ENCODE results near the gene SYNC.
"Not testable (repeated sequence)": the region's sequence is repeated elsewhere in the genome, so short reads cannot be mapped to it uniquely, and the experiment has no call there.

The SYNC gene

DNA sequence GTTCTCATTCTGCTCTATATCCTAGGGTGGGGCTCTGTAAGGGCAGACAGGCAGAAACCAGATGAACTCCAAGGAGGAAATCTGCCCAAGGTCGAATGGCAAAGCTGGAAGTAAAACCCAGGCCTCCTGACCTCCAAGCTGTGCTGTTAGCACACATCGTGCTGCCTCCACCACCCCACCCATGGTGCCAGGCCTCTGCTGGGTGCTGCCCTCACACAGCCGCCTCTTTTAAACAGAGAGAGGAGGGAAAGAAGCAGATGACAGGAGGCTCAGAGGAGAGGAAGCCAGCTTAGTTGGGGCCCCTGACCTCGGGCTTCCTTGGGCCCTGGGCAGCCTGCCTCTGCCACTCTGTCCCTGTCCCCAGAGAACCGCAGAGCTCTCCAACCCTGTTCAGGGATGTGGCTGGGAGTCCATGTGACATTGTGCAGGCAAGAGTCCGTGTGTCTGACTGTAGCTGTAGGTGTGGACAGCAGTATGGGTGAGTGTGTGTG lies 1.1 kb downstream of the SYNC start:
- H3K4me3 ChIP-seq (ENCODE audit: low read depth, low read length) = no peak overlapping the region
- no peak for TF ChIP-seq CTCF (IDR thresholded peaks at IDR 0.05)
- H3K9me3 ChIP-seq (ENCODE audit: control insufficient read depth, low read length) = no peaks in the 10 kb centered on the region
- H3K9ac ChIP-seq = no peak overlapping the region
- H3K79me2 ChIP-seq = no peaks in the 10 kb centered on the region
- H3K27me3 ChIP-seq (ENCODE audit: control insufficient read depth, insufficient read depth, low read length) = no peaks in the 10 kb centered on the region
- peak overlapping the region; percentile 29 for H3K27ac ChIP-seq
- peak overlapping the region; percentile 66 for H2AFZ ChIP-seq
- peak overlapping the region; percentile 88 for H3K4me2 ChIP-seq (ENCODE audit: low read length)
- H3K4me1 ChIP-seq = peaks cover 2% of the 10 kb centered on the region
- H3K36me3 ChIP-seq (ENCODE audit: control insufficient read depth, insufficient read depth, low read length) = no peaks in the 10 kb centered on the region

GRCh38 chr1:32696996-32697395 lies 5.6 kb downstream of the SYNC start:
- H3K27ac ChIP-seq; H3K4me2 ChIP-seq (ENCODE audit: low read length); H3K27me3 ChIP-seq (ENCODE audit: control insufficient read depth, insufficient read depth, low read length); H3K4me1 ChIP-seq; H3K4me3 ChIP-seq (ENCODE audit: low read depth, low read length); H3K36me3 ChIP-seq (ENCODE audit: control insufficient read depth, insufficient read depth, low read length); H3K9me3 ChIP-seq (ENCODE audit: control insufficient read depth, low read length); H2AFZ ChIP-seq; H3K79me2 ChIP-seq; H3K9ac ChIP-seq: not testable (repeated sequence)

DNA sequence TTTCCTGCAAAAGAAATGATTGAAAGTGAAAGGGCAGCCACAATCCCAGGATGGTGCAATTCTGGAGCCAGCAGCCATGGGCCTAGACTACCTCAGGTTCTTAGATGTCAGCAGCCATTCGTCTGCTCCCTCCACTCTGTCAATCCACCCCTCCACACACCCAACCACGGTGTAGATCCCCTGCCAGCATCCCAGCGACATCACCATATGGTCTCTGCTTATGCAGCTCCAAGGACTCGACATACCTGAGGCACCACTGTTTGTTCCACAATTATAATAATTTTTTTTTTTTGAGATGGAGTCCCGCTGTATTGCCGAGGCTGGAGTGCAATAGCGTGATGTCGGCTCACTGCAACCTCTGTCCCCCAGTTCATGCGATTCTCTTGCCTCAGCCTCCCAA lies 6.5 kb downstream of the SYNC start:
- Histone ChIP-seq H3K9ac (no peak overlapping the region), H2AFZ (no peak overlapping the region), H3K9me3 (ENCODE audit: control insufficient read depth, low read length) (no peaks in the 10 kb centered on the region), H3K79me2 (no peaks in the 10 kb centered on the region), H3K4me1 (no peaks in the 10 kb centered on the region), H3K27ac (no peak overlapping the region), H3K36me3 (ENCODE audit: control insufficient read depth, insufficient read depth, low read length) (no peaks in the 10 kb centered on the region), H3K27me3 (ENCODE audit: control insufficient read depth, insufficient read depth, low read length) (no peaks in the 10 kb centered on the region), H3K4me3 (ENCODE audit: low read depth, low read length) (no peak overlapping the region), H3K4me2 (ENCODE audit: low read length) (no peak overlapping the region)
- TF ChIP-seq CTCF (IDR thresholded peaks at IDR 0.05) = no peak

DNA sequence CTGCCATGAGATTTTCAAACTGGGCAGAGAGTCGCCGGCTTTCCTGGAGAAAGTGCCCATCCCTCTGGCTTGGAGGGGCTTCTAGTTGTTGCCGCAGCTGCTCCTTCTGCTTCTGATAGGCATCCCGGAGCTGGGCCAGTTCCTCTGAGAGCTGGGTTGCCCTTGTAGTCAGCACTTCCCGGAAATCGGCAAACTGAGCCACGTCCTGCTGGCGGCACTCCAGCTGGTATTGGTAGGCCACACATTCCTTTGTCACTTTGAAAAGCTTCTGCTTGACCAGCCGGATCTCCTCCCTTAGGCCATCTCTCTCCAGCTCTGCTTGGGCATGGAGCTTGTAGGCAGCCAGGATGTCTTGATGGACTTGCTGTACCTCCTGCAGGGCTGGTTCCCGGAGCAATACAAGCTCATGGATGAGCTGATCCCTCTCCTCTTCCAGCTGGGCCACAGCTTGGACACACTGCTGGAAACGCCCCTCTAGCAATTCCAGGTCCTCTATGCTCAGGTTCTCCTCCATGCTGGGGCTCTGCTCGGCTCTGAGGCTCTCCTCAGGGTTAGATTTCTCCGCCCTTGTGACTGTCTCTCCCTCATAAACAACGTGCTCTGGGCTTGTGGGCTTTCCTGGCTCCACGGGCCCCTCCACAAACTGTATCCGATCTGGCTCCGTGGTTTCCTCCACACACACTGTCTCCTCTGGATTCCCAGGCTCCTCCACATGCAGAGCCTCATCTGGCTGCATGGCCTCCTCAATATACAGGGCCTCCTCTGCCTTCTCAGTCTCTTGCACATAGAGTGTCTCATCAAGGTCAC lies 7.3 kb downstream of the SYNC start:
- H3K4me2 ChIP-seq (ENCODE audit: low read length) = no peak overlapping the region
- no peaks in the 10 kb centered on the region for H3K4me1 ChIP-seq
- H3K9me3 ChIP-seq (ENCODE audit: control insufficient read depth, low read length) = no peaks in the 10 kb centered on the region
- H3K27ac ChIP-seq = no peak overlapping the region
- no peaks in the 10 kb centered on the region for H3K79me2 ChIP-seq
- H3K36me3 ChIP-seq (ENCODE audit: control insufficient read depth, insufficient read depth, low read length) = no peaks in the 10 kb centered on the region
- no peak overlapping the region for H3K4me3 ChIP-seq (ENCODE audit: low read depth, low read length)
- no peaks in the 10 kb centered on the region for H3K27me3 ChIP-seq (ENCODE audit: control insufficient read depth, insufficient read depth, low read length)
- no peak overlapping the region for H3K9ac ChIP-seq
- no peak for TF ChIP-seq CTCF (IDR thresholded peaks at IDR 0.05)
- no peak overlapping the region for H2AFZ ChIP-seq

- no peak overlapping the region for H3K27ac ChIP-seq
- H3K27me3 ChIP-seq (ENCODE audit: control insufficient read depth, insufficient read depth, low read length) = no peaks in the 10 kb centered on the region
These were observed 9.0 kb downstream of the SYNC start for GRCh38 chr1:32693455-32694174.

More at GRCh38 chr1:32693455-32694174, 9.0 kb downstream of the SYNC start:
- Histone ChIP-seq H2AFZ (no peak overlapping the region), H3K79me2 (no peaks in the 10 kb centered on the region), H3K4me1 (no peaks in the 10 kb centered on the region), H3K9me3 (ENCODE audit: control insufficient read depth, low read length) (no peaks in the 10 kb centered on the region), H3K4me2 (ENCODE audit: low read length) (no peak overlapping the region), H3K9ac (no peak overlapping the region), H3K4me3 (ENCODE audit: low read depth, low read length) (no peak overlapping the region), H3K36me3 (ENCODE audit: control insufficient read depth, insufficient read depth, low read length) (no peaks in the 10 kb centered on the region)
- TF ChIP-seq CTCF (IDR thresholded peaks at IDR 0.05) = no peak

All from parathyroid adenoma (tissue), 2 donors.